Purkinje cell (primary cell): ENCODE measurements around the gene PPP2R2D. TPM values are rescaled to one million over a fixed set of nuclear protein-coding genes. Genes with fewer than 3 reads are reported as not detected.

Experiments
- polyA plus RNA-seq: library from polyadenylated mRNA; unstranded; fragments of >200 nt; fragmentation: Nextera tagmentation; gene quantifications from 2 replicates; pipeline ENCODE4 v1.2.1, GENCODE V29; 2014

Gene PPP2R2D
- polyA plus RNA-seq: 12.7 and 21.7 TPM in 2 replicates

GRCh38 chr10:131900350-131901152, at the start of gene PPP2R2D:
Gene PPP2R2D, plus strand, starts transcription at chr10:131901008. Its CDS starts 141 bp downstream, at chr10:131901149.

GRCh38 chr10:131981429-131982184, 80.8 kb downstream of the PPP2R2D start, which contains the start of gene BNIP3:
Gene BNIP3, minus strand, starts transcription at chr10:131981923. Its CDS starts 117 bp downstream, at chr10:131981806.

Other genes with a start within 250 kb of the PPP2R2D start
- 124 and 130 TPM in 2 replicates for gene BNIP3, start 80.9 kb downstream of the PPP2R2D start, polyA plus RNA-seq
- 1.6 and 3.2 TPM in 2 replicates for gene JAKMIP3, start 164.9 kb downstream of the PPP2R2D start, polyA plus RNA-seq